ENCODE results near the gene CSF1R.

The CSF1R gene

GRCh38 chr5:150085950-150086715, at the start of gene CSF1R:
CSF1R (minus strand) TSS chr5:150086554; CDS start chr5:150086427, 127 bp downstream.
- DNase-seq: no peak

DNA sequence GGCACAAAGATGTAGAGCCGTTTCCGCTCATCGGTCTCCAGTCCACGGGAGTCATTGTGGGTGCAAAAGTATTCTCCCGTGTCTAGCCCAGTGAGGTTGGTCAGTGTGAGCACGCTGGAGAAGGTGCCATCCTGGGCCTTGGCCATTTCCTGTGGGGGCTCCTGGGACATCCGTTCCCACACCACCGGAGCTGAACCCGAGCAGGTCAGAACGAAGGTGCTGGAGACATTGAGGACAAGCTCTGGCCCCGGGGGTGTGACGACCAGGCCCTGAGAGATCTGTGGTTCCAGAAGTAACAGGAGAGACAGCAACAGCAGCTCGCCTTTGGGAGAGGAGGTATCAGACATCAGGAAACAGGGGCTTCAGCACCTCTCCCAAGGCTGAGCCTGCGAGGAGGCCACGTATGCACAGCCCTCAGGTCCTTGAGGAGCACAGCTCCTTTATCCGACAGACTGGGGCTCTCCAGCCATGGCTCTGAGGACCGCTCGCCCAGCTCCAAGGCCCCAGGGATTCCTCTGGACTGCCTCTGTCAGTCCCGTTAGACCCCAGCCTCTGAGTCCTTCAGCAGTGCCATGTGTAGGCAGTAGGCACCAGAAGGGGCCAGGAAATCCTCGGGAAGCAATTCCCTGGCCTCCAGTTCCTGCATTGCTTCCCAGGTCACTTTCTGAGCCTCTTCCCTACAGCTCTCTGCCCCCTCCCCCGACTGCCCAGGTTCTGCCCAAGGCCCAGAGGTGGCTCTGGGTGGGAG, 49.4 kb upstream of the CSF1R start:
- no peak for DNase-seq

DNA sequence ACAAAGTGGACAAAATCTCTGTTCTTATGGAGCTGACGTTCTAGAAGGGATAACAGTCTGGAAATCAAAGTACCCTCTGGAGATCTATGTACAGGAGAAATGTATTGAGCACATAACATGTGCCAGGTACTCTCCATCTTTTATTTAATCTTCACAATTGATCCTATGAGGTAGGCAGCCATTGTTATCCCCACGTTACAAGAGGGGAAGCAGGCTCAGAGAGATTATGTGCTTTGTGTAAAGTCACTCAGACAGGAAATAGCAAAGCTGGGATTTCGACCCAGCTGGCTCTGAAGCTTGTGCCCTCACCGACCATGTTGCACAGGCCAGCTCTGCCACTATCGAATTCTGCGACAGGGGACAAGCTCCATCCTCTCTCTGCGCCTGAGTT, 47.8 kb upstream of the CSF1R start:
- DNase-seq: no peak

DNA sequence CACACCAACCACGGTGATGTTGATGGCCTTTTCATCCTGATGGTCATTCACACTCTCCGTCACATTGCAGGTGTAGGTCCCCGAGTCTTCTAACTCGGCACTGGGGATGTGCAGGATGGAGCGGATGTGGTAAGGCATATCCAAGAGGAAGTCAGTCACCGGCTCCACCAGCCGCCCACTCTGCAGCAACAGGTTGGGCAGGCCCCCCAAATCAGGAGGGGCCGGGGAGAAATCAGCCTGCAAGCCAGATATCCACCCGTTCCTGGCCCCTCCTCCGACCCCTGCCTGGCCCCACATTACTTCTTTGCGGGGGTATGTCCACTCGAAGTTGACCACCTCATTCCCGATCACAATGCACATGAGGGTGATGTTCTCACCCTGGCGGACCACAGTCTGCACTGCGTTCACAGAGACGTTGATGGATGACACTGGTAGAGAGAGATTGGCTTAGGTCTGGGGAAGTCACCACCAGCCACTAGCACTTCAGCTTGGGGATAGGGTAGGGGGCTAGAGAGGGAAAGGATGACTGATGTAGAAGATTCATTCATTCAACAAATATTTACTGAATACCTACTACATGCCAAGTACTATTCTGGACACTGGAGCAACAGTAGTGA, 47.3 kb upstream of the CSF1R start:
- no peak for DNase-seq

GRCh38 chr5:150132740-150133139, 46.4 kb upstream of the CSF1R start:
- DNase-seq: no peak

DNA sequence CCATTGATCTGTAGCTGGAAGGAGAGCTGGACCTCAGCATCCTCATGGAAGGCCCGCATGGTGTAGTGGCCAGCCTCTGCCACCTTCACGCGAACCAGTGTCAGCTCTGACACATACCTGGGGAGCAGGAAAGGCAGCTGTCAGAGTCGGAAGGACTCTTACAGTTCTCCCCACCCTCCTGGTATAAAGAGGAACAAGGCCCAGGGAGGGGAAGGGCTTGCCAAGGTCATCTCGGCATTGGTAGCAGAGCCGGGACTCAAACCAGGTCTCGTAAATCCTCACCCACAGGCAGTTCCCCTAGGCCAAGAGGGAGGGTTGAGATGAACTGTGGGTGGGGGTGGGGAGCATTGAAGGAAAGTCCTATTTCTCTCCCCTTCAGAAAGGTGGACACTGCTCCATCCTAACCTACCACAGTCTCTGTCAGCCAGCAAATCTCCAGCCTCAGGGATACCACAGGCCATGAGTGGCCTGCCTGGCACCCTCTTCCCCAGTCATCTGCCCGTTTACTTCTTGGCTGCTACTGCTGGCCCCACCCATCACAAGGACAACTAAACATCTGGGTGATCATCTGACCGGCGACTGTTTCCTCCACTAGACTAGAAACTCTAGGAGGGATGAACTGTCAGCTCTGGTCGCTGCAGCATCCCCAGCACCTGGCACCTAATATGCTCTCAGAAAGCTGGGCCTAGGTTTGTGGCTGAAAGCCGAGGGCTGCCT, 45.8 kb upstream of the CSF1R start:
- no peak for DNase-seq

GRCh38 chr5:150131461-150131860, 45.1 kb upstream of the CSF1R start:
- DNase-seq: no peak

- DNase-seq: no peak
These were observed 44.2 kb upstream of the CSF1R start for GRCh38 chr5:150130493-150130922.

DNA sequence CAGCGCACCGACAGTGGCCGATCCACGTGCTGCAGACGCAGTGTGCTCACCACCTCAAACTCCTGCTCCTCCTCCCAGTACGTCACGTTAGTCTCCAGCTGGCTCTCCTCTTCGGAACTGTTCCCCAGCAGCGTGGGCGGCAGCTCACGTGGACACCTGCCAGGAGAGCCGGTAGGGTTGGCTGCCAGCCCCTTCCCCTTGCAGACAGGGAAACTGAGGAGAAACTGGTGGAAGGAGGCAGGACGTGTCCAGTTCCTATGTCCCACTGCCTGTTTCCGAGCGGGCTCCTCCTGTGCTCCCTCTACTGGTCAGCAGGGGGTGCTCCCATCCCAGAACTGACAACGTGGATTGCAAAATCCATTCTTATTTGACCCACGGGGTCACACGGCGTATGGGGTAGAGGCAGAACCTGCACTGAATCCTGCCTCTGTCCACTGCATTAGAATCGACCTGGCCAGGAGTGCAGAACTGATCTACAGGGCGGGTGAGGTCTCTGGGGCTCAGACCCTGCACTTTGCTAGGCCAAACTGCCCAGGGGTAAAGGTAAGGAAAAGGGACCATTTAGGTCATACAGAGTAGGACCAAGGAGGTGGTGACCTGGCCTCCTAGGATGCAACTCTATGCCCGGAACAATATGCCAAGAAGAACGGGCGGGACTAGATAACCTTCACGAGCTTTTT, 43.6 kb upstream of the CSF1R start:
- DNase-seq: peak; percentile 25

DNA sequence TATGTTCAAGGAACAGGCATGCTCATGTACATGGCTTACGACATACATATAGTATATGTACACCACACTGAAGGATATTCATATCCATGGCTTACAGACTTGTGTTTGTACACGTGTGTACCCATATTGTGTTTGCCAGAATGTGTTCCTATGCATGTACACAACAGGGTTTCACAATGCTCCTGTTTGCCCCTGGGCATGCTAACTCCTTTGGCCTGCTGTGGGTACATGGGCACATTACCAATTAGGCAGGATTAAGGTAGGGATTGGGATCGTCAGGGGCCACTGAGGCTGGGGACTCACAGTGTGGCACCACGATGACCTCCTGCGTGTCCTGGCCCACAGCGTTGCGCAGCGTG, 43.1 kb upstream of the CSF1R start:
- DNase-seq: no peak

GRCh38 chr5:150126921-150127265, 40.5 kb upstream of the CSF1R start:
- DNase-seq: no peak

DNA sequence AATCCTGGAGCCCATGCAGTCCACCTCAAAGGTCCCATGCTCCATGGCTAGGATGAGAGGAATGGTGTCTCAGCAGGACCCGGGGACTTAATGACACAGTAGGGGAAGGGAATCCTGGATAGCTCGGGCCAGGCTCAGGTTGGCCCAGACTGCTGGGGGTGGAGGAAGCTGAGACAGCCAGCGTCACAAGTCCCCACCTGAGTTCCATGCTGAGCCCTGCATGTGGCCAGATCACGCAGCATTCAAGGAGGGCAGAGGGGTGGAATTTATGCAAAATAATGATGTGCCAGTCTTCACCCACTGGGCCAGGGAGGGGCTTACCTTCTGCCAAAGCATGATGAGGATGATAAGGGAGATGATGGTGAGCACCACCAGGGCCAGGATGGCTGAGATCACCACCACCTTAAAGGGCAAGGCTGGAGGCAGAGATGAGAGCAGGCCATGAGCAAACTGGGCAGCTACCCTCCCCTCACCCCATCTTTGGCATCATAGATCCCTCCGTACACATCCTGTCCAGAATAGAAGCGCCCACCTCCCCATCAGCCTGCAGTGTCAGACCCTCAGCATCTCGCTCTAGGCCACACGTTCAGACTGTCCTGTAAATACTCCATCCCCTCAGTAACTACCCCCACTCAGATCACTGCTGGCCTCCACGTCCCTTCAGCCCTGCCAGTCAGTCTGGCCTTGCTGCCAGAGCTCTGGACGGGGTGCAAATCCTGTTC, 40.0 kb upstream of the CSF1R start:
- no peak for DNase-seq

GRCh38 chr5:150125334-150125733, 39.0 kb upstream of the CSF1R start:
- DNase-seq: no peak

DNA sequence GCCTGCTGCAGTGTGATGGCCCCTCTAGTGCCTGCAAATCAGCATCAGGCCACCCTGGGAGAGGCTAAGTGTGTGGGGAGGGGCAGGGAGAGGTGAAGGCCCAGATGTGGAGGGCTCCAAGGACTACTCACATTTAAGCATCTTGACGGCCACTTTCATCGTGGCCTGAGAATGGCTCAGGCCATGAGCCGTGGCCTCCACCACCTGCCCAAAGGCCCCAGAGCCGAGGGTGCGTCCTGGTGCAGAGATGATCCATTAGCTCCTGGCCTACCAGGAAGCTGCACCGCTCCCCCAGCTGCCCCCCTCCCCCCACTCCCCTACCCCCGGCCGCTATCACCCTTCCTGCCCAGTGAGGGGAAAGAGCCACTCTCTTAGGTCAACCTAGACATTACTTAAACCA, 38.2 kb upstream of the CSF1R start:
- no peak for DNase-seq

DNA sequence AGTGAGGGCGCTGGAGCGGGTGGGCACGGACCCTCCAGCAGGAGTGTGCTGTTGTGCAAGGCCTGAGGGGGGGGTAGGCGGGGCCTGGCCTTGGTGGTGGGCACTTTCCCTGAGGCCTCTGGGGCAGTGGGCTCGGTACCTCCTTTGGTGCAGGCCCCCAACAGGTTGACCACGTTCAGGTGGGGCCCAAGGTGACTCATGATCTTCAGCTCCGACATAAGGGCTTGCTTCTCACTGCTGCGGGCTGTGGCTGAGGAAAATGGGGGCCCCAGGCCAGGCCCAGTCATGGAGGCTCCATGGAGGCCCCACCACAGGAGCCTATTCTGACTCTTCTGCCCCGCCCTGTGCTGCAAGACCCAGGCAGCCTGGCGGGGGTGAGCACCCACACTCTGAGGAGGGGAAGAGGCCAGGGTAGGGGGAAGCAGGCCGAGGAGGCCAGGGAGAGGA, 37.8 kb upstream of the CSF1R start:
- no peak for DNase-seq

DNA sequence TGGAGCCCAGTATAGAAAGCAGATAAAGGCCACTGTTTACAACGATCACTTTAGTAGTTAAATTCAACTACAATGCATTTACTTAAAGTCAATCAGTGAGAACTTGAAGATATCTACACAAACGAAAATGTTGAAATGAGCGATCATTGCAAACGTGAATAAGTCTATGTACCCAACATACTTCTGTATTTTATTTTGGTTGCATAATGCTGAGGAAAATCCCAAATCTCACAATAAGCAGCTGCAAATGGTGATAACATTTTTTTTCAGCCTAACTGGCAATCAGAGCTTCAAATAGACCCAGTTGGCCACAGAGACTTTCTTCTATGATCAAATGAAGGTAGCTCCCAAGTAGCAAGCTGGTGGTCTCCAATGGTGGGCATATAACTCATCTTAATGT, 37.2 kb upstream of the CSF1R start:
- no peak for DNase-seq

- no peak for DNase-seq
These were observed 36.5 kb upstream of the CSF1R start for GRCh38 chr5:150122536-150123481.

GRCh38 chr5:150122158-150122510, 35.8 kb upstream of the CSF1R start:
- DNase-seq: no peak

GRCh38 chr5:150121448-150122157, 35.2 kb upstream of the CSF1R start:
- DNase-seq: no peak

All from NCI-H526 treated with DMSO at 0.1 percent for 48 hours (cell line).